ENCODE data around the gene PLAU.
"Not testable (repeated sequence)": the region's sequence is repeated elsewhere in the genome, so short reads cannot be mapped to it uniquely, and the experiment has no call there.

The PLAU gene

DNA sequence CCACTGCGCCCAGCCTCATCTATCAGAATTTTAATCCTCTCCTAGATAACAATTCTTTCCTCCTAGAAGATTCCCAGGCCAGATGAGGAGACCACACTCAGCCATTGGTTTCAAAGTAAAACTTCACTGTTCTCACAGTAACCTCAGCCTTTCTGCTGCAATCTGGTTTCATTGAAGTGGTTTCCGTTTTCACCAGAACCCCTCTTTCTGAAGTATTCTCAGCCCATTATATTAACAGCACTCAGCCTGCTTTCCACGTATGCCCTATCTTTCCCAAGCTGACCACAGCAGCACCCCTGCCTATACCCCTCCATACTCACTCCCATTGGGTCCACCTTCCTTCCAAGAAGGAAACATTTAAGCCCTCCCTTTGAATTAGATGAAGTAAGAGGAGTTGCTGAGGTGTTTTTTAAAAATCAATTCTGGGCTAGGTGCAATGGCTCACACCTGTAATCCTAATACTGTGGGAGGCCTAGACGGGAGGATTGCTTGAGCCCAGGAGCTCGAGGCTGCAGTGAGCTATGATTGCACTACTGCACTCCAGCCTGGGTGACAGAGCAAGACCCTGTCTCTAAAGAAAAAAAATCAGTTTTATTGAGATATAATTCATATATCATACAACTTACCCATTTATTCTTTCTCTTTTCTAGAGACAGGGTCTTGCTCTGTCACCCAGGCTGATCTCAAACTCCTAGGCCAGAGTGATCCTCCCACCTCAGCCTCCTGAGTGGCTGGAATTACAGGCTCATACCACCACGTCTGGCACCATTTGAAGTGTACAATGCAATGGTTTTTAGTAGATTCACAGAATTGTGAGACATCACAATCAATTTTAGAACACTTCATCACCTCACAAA lies 11.3 kb downstream of the PLAU start:
- no peak for DNase-seq (ENCODE audit: low spot score)

DNA sequence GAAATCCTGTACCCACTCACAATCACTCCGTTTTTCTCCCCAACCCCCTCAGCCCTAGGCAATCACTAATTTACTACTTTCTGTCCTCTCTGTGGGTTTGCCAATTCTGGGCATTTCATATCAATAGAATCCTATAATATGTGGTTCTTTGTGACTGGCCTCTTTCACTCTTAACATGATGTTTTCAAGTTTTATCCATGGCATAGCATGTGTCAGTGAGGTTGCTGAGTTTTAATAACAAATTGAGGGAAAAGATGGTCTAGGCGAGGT lies 11.9 kb downstream of the PLAU start:
- no peak for DNase-seq (ENCODE audit: low spot score)

DNA sequence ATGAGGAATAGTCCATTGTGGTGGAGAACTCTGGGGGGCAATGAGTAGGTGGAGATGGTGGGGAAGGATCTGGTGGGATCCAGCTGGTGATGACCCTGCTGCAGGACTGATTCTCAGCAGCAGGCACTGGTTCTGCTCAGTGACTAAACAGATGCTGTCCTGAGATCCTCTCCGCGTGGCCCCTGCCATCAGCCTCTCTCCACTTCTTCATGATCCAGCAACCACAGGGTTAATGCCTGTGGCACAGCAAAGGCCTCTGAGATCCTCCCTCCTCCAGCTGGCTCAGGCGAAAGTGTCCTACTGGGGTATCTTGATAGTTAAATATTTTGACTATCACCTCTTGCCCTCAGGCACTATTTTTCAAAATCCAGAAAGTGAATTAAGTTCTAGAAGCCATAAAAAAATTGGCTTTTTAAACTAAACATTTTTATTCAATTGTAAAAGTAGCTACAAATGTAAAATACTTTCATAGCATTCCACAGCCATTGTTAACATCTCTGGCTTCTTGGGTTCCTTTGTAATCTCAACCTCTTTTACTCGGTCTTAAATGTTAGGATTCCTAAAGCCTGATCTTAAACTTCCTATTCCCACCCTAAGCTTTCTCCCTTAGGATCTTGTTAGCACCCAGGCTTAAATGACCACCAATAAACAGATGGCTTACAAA lies 13.1 kb downstream of the PLAU start:
- DNase-seq (ENCODE audit: low spot score), result no peak

DNA sequence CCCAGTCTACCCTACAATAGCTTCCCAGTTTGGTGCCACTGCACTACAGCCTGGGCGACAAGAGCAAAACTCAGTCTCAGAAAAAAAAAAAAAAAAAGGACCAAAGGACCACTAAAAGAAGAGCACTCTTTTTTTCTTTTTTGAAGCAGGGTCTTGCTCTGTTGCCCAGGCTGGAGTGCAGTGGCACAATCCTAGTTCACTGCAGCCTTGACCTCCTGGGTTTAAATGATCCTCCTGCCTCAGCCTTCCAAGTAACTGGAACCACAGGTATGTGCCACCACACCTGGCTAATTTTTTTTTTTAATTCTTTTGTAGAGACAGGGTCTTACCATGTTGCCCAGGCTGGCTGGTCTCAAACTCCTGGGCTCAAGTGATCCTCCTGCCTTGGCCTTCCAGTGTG lies 14.0 kb downstream of the PLAU start:
- DNase-seq (ENCODE audit: low spot score), result no peak

DNA sequence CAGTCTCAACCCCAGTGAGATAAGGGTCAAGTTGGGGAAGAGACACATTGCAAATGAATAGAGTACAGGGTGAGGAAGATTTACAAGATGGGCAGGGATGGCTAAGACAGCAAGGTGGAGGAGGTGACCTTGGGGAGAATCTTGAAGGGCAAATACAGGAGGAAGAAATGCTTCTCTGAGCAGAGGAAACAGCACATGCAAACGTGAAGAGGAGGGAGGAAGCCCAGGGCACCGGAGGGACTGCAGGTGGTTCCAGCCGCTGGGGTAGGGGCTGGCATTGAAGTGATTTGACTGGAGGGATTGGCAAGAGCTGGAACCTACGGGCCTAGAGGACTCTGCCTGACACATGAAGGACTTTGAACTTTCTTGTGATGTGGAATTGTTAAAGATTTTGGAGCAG lies 14.6 kb downstream of the PLAU start:
- DNase-seq (ENCODE audit: low spot score), result no peak

DNA sequence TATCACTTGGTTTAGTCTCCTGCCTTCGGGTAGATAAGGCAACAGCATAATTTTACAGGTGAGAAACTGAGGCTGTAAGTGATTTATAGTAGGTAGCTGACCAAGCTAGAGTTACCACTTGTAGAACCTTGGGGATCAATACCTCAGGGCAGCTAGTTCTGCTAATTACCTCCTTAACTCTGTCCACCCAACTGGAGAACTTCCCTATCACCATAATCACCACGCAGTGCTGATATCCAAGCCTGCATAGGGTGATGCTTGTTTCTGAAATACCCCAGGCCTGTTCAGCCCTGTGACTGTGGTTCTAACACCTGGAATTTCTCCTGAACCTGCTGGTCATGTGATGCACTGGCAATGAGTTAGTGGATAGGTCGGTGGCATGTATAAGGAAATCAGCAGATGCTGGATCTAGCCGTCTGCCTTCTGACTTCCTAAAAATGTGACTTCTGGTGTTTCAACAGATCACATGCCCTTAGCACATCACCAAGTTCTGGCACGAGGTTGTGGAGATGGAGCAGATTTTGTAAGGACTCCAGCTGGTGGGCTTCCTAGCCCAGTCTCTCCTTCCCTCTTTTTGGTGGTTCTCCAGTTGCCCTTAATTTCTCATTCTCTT lies 15.3 kb downstream of the PLAU start:
- no peak for DNase-seq (ENCODE audit: low spot score)

DNA sequence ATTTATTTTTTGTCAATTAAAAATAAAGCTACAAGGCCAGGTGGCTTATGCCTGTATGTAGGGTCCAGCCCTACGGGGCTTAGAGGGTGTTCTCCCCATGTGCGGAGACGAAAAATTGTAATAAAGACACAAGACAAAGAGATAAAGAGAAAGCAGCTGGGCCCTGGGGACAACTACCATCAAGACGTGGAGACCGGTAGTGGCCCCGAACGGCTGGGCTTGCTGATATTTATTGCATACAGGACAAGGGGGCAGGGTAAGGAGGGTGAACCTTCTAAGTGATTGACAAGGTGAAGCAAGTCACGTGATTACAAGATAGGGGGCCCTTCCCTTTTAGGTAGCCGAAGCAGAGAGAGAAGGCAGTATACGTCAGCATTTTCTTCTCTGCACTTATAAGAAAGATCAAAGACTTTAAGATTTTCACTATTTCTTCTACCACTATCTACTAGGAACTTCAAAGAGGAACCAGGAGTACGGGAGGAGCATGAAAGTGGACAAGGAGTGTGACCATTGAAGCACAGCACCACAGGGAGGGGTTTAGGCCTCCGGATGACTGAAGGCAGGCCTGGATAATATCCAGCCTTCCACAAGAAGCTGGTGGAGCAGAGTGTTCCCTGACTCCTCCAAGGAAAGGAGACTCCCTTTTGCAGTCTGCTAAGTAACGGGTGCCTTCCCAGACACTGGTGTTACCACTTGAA lies 19.8 kb downstream of the PLAU start:
- not testable (repeated sequence) for DNase-seq (ENCODE audit: low spot score)

DNA sequence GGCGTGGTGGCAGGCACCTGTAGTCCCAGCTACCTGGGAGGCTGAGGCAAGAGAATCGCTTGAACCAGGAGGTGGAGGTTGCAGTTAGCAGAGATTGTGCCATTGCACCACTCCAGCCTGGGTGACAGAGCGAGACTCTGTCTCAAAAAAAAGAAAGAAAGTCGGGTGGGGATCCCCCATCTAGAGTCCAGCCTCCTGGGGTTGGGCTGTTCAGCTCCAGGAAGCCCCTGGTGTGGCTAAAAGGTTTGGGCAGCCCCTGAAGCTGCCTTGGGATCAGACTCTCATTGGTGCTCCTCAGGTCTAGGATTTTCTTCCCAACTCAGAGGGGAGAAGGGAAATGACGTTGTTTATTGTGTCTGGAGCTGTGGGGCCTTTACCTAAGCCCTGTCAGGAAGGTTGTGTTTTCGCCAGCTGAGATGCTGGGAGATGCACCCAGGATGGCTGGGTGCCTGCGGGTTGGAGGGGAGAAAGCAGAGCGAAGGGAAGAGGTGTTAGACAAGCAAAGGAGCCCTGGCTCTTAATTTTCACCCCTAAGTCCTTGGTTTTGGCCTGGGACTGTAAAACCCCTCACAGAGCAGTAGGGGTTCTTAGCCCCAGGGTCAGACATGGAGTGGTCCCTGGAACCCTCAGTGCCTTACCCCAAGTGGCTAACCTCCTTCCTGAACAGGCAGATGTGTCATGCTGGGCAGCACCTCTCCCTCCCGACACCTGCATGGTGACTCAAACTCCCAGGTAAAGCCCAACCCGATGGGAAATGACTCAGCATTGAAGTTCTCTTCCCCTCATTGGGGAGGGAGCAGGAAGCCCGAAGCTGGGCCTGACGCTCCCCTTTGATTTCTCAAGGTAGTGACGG lies 21.1 kb downstream of the PLAU start:
- no peak for DNase-seq (ENCODE audit: low spot score)

DNA sequence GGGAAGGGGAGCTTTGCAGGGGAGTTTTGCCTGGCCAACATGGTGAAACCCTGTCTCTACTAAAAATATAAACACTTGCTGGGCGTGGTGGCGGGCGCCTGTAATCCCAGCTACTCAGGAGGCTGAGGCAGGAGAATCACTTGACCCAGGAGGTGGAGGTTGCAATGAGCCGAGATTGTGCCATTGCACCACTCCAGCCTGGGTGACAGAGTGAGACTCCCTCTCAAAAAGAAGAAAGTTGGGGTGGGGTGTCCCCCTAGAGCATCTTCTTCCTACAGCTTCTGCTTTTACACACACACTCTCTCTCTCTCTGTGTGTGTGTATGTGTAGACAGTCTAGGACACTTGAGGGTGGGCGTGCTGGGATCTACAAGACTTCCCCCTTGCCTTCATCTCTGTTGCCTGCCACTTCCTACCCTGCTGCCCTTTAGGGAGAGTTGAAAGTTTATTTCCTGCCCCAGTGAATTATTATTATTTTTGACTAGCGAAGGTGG lies 21.7 kb downstream of the PLAU start:
- no peak for DNase-seq (ENCODE audit: low spot score)

DNA sequence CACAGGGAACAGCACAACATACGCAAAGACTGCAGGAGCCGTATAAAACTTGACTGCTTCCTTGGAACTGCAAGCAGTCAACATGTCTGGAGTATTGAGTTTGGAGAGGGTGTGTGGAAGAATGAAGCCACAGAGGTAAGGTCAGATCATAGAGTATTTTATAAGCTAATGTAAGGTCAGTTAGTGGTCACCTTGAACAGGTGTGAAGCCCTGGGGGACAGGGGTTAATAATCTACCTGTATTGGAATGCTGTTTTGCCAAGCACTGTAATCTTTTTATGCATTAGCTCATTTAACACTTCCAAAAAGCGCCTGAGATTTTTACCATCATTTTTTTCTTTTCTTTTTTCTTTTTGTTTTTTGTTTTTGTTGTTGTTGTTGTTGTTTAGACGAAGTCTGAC lies 23.1 kb downstream of the PLAU start:
- no peak for DNase-seq (ENCODE audit: low spot score)

DNA sequence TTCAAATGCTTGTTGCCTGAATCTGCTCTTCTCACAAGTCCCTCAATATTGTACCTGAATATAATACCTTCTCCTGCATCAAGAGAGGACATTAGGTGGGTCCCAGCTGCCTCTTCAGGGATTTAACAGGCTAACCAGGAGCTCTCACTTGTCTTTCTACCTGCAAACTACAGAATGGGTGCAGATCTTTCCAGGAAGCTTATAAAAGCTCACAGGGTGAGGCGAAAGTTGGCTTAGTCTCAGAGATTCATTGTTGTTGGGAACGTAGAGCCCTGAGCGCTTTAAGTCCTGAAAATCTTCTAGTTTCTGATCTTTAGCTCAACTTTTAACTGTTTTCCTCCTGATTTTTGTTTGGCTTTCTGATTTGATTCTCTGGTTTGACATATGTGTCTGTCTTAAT lies 25.0 kb downstream of the PLAU start:
- DNase-seq (ENCODE audit: low spot score), result no peak

DNA sequence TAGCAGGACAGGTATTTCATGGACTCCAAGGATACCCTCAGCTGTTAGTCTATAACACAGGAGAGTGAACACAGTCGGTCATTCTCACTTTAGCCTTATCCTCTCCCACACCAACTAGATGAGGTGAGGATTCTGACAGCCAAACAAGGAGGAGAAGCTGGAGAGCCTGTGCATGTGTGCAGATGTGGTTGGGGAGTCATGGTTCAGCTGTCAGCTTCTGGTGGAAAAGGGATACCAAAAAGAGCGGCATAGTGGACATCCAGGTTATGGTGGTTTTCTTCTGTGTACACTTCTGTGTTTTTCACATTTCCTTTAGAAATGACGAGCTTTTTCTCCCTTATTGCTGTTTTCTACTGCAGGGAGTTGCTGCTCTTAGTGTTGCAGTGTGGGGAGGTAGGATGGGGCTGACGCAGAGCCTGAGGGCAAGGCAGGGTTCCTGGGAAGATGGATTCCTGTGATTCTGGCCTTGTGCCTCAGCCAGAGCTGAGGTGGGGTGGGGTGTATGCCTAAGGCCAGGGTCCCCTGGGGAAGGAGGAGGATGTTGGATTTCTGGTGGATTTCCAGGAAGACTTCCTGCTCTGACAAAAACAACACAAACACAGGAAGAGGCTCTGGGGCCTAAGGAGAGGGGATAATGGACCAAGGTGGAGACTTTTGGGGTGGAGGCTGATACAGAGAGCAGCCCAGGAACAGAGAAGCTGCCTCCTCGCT lies 26.6 kb downstream of the PLAU start:
- DNase-seq (ENCODE audit: low spot score), result no peak

DNA sequence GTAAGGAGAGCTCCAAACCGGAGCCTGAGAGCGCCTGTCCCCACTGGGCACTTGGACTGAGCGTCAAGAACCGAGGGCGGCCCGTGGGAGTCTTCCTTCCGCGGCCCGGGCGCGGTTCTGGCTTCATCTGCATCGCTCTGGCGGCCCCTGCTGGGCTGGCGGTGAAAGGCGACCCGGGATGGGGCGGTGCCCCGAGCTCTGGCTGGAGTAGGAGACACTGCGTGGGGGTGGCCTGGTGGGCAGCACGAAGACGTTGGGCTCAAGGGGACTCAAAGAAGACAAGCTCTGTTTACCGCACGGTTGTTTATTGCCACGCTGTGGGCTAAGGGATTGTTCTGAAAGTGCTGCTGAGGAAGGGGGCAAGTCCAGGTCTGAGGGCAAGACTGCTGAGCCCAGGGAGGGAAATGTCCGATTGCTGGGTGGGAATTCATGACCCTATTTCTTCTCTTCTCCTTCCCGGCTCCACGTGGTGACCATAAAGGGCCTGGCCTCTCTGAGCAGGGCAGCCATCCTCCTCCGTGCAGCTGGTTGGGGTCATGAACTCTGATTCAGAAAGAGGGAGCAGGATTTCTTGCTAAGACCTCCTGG lies 29.8 kb downstream of the PLAU start:
- DNase-seq (ENCODE audit: low spot score), result peak; percentile 82

DNA sequence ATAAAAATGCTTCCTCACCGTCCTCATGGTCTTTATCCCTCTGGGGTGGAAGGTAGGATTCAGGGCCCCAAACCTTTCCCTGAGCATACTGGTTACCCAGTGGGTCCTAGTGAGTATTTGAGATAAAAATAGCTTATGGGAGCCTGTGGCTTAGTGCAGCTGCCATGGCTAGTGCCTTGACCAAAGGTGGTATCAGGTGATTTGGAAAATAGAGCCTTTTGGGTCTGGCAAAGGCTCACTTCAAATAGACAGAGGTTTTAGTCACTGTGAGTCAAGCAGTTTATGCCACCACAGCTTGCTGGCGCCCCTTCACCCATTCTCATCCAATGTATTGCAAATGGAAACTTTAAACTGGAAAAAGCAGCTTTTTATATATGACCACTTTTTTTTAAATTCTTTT lies 30.4 kb downstream of the PLAU start:
- no peak for DNase-seq (ENCODE audit: low spot score)

DNA sequence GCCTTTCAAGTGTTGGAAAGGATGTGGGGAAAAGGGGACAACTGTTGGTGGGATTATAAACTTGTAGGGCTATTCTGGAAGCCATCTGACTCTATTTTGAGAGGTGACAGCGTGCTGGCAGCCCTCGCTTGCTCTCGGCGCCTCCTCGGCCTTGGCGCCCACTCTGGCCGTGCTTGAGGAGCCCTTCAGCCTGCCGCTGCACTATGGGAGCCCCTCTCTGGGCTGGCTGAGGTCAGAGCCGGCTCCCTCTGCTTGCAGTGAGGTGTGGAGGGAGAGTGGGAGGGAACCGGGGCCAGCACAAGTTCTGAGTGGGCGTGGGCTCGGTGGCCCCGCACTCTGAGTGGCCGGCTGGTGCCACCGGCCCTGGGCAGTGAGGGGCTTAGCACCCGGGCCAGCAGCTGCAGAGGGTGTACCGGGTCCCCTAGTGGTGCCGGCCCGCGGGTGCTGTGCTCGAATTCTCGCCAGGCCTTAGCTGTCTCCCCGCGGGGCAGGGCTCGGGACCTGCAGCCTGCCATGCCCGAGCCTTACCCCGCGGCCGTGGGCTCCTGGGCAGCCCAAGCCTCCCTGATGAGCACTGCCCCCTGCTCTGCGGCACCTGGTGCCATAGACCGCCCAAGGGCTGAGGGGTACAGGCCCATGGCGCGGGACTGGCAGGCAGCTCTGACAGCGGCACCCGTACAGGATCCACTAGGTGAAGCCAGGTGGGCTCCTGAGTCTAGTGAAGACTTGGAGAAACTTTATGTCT lies 33.6 kb downstream of the PLAU start:
- DNase-seq (ENCODE audit: low spot score), result no peak

DNA sequence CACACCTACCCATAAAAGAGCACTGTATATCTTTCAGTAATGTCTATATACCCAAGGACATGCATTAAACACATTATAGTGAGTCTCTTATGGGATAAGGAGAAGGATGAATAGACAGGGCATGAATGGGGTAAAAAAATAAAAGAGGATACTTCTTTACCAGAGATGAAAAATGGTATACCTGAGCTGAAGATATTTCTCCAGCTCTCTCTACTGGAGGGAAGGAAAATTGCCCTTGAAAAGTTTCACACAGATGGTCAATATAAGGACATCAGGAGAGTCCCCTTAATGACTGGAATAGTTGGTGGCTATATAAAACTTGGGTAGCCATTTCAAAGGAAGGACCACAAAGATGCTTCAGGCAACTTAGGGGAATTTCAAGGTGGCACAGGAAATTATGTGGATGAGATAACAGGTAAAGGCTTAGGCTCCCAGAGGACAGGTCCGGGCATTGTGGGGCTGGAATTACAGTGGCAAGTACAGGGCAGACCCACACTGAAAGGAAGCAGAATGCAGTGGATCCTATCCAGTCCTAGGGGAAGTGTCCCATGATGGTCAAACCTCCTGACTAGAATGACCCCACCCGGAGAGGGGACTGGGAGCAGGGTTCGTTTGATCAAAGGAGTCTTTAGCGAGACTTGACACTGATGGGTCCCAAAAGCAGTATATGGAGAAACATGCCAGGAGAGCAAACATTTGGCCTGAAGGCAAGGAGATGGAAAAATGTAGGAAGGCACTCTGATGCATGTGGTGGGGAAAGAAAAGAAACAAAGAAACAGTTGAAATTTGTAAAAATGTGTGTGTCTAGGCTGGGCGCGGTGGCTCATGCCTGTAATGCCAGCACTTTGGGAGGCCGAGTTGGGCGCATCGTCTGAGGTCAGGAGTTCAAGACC lies 35.6 kb downstream of the PLAU start:
- DNase-seq (ENCODE audit: low spot score), result no peak

DNA sequence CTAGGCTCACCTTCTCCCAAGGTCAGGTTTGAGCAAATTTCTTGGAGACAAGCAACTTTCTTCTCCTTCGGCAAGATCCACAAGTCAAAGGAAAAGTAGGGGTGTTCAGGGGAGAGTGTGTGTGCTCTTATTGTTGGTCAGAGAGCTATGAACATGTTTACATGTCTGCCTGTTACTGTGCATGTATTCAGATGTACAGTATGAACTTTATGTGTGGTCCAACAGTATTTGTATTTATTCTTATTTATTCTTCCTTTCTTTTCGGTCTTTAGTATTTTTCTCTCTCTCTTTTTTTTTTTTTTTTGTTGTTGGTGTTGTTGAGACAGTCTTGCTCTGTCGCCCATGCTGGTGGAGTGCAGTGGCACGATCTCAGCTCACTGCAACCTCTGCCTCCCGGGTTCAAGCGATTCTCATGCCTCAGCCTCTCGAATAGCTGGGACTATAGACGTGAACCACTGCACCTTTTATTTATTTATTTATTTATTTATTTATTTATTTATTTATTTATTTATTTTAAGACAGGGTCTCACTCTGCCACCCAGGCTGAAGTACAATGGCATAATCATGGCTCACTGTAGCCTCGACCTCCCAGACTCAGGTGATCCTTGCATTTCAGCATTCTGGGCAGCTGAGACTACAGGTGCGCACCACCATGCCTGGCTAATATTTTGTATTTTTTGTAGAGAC lies 38.2 kb downstream of the PLAU start:
- DNase-seq (ENCODE audit: low spot score), result no peak

DNA sequence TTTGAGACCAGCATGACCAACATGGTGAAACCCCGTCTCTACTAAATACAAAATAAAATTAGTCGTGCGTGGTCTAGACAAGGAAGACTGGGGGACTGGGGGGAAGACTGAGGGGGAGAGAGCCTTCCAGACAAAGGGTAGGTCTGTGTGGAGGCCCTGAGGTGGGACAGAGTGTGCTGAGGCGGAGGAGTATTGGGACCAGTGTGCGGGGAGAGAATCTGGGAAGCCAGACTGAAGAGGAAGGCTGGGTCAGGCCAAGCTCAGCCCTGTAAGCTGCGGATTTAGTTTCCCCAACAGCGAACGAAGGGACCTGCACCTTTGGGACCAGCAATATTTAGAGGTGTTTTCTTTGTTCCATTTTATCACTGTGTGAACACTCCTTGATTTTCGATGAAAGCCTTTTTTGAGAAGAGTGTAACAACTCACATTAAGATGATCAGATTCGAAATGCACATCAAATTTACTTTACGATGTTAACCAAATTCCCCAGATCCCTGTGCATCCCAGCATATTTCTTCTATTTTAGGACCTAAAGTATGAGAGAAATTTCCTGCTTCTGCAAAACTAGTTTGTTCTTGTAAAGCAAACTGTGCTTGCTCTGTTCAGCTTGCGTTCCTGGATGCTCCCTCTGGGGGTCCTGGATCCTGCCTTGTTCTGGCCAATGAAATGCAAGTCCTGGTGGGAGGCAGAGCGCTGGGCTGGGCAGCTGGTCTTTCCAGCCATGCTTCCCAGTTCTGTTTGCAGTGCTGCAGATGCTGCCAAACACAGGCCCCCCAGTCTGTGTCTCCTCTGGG lies 39.4 kb downstream of the PLAU start:
- no peak for DNase-seq (ENCODE audit: low spot score)
